Measurements from ENCODE around the gene CAPN14.

Gene CAPN14

GRCh38 chr2:31217465-31218200, at the start of gene CAPN14:
Gene CAPN14, minus strand, starts transcription at chr2:31217515. Its CDS starts 12,068 bp downstream, at chr2:31205447.
- DNase-seq, result no peak

GRCh38 chr2:31266804-31267203, 49.5 kb upstream of the CAPN14 start:
- DNase-seq, result no peak

- no peak for DNase-seq
Observed at GRCh38 chr2:31265234-31265633, 47.9 kb upstream of the CAPN14 start.

DNA sequence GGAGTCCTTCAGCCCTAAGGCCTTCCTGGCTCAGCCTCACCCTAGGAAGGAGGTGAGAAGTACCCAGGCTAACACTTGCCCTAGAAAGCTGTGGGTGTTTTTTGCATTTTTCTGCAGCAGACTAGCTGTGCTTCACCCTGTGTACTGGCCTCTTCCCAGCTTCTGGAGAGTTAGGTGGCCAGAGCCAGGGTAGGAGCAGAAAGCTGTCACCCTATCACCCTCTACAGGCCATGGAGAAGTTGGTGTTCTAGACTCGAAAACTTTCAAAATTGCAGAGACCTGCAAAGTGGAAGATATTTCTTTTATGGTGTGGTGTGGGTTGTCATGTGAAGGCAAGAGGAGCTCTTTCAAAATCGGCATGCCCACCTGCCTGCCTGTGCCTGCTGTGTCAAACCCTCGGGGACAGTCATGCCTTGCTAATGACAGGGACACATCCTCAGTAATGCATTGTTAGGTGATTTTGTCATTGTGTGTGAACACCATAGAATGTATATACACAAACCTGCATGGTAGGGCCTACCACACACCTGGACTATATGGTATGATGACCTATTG, 46.4 kb upstream of the CAPN14 start:
- DNase-seq, result no peak

GRCh38 chr2:31260870-31261269, 43.6 kb upstream of the CAPN14 start:
- no peak for DNase-seq

GRCh38 chr2:31259075-31259474, 41.8 kb upstream of the CAPN14 start:
- no peak for DNase-seq

DNA sequence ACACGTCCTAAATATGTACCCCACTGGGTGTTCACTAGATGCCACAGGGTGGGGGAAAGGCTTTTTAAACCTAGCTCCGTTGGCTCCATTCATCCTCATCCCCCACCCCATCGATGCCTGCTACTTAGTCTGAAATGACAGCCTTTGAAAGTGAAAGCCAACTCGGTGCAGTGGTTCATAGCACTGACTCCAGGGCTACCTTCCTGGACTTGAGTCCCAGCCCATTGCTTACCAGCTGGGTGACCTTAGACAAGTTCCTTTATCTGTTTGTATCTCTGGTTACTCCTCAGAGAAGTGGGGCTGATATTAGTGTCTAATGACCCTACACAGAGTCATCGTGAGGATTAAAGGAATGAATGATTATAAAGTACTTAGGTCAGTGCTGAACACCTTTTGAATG, 41.0 kb upstream of the CAPN14 start:
- DNase-seq, result no peak

DNA sequence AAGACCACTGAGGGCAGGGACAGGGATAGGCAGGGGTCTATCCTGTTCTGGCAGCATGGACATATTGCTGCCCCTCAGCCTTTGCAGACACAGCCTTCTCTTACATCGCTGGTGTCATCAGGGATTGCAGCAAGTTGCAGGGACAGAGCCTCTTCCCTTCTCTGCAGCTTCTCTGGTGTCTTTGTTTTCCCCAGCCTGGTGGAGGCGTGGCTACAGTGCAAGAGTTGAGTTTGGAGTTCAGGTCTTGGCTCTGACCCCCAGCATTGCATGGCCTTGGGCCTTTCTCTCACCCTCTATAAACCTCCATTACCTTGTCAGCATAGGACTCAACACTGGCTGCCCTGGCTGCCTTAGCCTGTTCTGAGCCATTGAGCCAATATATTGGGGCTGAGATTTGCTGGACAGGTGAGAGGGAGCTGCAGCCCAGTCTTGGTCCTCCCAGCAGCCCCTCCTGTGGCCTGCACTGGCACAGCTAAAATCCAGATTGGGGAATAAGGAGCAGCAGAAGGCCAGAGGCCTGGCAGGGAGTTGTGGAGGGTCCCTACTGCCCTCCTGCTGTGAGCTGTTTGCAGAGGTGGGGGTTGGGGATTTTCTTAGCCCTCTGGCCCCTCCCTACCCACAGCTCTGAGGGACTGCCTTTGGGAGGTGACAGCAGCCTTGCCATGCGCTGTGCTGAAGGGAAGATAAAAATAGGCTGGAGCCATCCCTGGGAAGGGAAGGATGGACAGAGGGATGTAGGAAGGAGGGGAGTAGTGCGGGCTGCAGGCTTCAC, 39.5 kb upstream of the CAPN14 start:
- DNase-seq, result no peak

DNA sequence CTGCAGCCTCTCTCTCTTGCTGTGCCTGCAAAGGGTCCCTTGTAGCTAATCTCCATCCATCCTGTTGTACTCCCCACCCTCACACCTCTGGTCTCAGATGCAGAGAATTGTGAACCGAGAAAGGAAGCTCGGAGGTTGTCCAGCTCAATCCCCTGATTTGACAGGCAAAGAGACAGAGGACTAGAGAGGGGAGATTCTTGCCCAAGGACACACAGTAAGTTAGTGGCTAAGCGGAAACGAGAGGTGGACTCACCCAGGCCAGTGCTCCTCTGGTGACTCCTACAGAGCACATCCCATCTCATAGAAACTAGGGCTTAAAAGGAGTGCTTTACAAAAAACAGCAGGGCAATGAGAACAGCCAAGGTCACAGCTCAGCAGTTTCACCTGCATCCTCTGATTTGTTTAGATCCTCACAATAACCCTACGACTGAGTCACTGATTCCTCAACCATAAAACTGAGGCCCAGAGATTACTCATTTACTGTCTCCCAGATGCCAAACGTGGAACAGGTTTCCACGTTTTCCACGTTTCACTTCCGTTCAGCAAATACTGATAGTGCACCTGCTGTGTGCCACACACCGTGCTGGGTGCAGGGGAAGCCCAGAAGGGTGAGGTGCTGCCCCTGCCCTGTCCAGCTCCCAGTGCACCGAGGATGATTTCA, 38.7 kb upstream of the CAPN14 start:
- no peak for DNase-seq

DNA sequence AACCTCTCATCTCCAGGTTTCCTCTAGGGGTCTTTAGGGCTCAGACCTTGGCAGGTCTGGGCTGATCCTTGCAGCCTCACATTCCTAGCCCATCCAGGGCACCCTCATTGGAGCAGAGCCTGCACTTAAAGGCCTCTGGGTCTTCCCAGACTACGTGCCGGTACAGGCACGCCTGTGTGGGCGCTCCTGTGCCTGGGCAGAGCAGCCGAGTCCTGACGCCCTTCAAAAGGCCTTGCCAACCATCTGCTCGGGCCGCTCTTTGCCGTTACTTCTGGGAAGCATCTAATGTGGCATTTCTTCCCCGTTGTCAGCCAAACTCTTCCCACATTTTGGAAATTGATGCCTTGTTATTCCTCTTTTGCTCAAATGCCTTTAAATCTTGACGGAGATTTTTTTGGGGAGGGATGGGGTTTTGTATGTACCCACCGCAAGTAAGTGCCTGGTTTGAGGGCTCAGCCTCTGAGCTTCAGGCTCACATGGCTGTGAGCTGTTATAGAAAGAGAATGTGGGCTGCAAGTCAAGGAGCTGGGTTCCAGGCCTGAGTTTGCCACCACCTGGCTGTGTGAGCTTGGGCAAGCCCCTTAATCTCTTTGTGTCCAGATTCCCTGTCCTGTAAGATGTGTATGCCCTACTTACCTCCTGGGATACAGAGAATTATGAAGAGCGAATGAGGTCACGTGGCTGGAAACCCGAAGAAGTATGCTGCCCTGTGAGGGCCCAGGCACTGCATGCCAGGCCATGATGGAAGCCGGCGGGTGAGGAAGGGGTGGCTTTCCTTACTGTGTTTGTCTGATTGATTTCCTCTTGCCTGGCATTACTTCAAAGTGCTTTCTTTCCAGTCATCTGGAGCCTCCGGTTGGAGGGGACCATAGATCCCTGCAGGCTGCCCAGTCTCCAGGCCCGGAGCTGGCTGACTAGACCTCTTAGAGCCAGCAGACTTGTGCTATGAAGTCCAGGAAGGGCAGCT, 37.2 kb upstream of the CAPN14 start:
- no peak for DNase-seq

- no peak for DNase-seq
Observed at GRCh38 chr2:31253356-31254131, 36.2 kb upstream of the CAPN14 start.

DNA sequence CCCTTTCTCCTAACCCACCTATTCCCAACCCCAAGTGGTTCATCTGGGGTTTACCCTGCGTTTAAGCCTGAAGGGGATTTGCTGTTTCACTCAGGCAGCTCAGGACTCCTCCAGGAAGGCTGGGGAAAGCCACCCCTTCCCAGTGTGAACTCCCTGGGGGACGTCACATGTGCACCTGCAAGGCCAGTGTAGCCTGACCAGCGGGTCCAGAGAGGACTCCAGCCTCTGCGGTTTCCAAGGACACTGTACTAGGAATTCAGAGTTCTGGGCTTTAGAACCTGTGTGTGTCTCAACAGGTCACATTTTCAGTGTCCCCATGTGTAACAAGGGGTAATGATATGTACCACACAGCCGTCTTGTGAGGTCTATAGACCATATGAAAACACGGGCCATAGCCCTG, 34.5 kb upstream of the CAPN14 start:
- no peak for DNase-seq

DNA sequence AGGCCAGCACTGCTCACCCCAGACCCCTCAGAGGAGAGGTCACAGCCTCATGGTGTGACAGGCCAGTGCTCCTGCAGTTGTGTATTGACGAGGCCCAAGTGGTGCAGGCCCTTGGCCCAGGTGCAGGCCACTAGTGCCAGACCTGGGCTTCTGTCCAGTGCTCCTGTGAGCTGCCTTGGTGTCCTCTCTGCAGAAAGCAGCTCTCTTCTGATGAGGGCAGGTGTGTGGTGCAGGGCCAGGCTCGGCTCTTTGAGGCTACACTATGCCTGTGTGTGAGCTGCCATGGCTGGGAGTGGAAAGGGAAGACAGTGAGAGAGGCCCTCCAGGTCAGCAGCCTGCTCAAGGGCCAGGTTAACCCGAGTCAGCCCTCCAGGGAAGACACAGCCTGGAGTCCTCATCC, 33.7 kb upstream of the CAPN14 start:
- no peak for DNase-seq

DNA sequence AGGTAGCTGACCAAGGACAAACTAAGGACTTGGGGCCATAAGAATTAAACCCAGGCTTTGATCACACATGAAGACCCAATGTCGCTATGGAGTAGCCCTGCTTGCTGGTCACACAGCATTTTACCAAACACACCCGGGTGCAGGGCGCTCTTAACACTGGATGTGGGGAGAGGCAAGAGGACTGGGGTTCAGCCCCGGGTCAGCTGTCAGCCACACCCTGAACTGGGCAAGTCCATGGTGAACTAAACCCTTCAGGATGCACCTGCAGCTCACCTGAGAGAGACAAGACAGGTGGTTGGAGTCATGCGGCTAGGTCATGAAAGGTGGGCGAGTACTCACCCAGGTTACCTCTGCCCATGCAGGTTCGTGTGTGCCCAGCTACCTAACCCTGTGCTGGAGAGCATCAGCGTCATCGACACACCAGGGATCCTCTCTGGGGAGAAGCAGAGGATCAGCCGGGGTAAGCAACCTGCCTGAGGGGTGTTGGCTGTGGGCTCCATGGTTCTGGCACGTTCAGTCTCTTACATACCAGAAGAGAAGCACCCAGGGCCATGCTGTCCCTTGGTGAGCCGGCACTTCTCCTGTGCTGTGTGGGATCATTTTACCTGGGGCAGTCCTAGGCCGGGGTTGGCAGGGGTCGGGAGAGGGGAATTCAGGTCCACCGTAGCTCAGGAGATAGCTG, 31.8 kb upstream of the CAPN14 start:
- no peak for DNase-seq

DNA sequence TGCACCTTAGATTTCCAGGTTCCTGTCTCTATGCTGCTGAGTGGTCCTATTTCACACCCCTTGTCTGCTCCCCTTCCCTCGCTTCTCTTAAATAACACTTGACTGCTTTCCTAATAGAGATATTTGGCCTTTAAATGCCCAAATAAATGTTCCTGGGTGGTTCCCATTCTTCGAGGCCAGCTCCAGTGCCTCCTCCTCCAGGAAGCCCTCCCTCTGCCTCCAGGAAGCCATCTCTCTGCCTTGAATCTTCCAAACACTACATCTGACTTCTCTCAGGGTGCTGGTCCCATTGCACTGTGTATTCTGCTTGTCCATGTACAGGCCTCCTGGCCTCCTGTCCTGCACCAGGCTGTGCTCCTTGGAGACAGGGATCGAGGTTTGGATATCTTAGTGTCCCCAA, 30.8 kb upstream of the CAPN14 start:
- no peak for DNase-seq

GRCh38 chr2:31247711-31248110, 30.4 kb upstream of the CAPN14 start:
- DNase-seq, result no peak

GRCh38 chr2:31246184-31246852, 29.0 kb upstream of the CAPN14 start:
- DNase-seq, result no peak

DNA sequence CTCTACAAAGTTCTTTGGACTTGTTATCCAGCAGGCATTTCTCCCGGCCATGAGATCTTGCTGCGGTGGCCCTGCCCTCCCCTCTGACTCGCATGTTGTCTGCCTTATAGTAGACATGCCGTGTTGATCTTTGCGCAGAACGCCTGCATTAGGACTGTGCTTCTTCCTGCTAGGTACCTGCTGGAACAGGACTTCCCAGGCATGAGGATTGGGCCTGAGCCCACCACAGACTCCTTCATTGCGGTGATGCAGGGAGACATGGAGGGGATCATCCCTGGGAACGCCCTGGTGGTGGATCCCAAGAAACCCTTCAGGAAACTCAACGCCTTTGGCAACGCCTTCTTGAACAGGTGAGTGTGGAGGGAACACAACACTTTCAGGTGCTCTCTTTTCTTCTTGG, 26.8 kb upstream of the CAPN14 start:
- no peak for DNase-seq

DNA sequence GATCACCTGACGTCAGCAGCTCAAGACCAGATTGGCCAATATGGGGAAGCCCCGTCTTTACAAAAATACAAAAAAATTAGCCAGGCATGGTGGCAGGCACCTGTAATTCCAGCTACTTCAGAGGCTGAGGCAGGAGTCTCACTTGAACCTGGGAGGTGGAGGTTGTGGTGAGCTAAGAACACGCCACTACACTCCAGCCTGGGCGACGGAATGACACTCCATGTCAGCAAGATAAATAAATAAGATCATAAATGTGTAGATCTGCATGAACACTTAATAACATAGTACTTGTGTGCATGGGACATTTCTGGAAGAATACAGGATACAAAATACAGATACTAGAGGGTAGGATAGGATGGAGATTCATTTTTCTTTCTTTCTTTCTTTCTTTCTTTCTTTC, 25.7 kb upstream of the CAPN14 start:
- no peak for DNase-seq

- no peak for DNase-seq
Observed at GRCh38 chr2:31241625-31242270, 24.4 kb upstream of the CAPN14 start.
